HG02943 (cell line): ENCODE data around the gene HJV.

Experiments used
- ATAC-seq: cut with Tn5 transposase; IDR thresholded peaks from one replicate; pipeline ENCODE4 v1.9.1; 2021; ENCODE audit warnings: mild to moderate bottlenecking, low read depth, moderate library complexity; ENCODE audit not compliant: unreplicated experiment

Gene HJV

DNA sequence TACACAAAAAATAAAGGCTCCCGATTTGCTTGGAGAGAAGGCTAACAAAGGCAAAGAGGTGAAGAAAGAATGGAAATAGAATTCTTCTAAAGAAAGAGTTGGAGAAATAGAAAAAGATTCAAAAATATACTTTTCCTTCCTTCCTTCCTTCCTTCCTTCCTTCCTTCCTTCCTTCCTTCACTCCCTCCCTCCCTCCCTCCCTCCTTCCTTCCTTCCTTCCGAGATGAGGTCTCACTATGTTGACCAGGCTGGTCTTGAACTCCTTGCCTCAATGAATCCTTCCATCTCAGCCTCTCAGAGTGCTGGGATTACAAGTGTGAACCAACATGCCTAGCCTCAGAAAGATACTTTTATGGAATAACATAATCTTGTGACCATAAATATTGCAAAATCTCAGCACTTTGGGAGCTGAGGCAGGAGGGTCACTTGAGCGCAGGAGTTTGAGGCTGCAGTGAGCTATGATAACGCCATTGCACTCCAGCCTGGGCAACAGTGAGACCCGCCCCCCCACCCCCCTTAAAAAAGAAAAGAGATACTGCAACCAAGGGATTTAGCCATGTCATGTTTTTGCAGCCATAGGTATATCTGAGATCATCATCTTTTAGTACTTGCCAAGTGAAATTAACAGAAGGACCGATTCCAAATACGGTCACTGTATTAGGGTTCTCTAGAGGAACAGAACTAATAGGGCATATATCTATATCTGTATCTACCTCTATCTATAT, 1.0 kb upstream of the HJV start:
- no peak for ATAC-seq

DNA sequence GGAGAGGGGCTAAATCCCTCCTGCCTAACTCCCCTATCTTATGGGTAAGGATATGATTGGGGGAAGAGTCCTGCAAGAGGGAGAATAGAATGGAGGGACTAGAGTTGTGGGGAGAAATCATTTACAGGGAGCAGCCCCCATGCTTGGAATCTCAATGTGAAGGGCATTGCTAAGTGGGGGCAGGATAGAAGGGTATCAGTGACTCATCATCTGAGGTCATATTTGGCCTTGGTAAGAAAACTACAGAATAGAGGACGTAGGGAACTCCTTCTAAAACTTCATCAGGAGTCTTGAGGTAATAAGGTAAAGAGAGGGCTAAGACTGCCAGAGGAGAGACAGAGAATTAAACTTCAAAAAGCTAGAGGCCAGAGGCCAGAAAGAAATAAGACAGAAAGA, 487 bp downstream of the HJV start:
- ATAC-seq: no peak

DNA sequence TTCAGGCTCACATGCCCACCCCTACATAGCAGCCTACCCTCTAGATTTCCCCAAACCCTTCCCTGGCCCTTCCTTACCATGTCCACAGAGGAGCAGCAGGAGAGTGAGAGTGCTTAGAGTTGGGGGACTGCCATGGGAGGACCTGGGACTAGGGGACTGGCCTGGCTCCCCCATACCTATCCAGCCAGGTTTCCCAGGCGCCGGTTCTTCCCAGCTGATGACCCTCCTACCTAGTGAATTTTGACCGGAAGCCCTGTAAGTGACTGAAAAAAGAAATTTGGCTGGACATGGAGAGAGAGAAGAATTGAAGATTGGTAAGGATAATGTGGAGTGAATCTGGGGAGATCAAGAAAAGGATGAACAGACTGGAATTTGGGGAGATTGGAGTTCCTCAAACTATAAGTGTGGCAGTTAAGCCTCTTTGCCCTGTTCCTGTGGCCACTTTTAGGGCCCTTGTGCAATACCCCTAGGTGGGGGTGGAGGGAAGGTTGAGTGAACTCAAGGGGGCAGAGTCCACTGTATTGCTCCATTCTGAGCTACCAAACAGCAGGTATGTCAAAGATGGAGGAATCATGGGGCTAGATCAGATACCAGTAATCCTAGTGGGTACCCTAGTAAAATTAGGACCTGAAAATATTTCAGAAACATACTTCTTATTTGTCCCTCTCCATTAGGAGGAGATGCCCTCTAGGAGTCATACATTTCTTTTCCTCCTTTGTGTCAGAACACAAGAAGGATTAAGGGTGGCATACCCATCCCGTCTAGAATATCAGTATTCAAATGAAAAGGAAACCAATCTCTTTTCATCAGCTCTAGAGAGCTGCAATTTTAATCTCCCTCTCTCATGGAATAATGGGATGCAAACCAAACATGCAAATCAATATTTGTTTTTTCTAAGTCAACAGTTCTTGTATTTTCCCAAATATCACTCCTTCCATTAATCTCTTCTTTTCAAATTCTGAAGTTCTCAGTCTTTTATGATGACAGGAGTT, 1.2 kb downstream of the HJV start:
- ATAC-seq: no peak

DNA sequence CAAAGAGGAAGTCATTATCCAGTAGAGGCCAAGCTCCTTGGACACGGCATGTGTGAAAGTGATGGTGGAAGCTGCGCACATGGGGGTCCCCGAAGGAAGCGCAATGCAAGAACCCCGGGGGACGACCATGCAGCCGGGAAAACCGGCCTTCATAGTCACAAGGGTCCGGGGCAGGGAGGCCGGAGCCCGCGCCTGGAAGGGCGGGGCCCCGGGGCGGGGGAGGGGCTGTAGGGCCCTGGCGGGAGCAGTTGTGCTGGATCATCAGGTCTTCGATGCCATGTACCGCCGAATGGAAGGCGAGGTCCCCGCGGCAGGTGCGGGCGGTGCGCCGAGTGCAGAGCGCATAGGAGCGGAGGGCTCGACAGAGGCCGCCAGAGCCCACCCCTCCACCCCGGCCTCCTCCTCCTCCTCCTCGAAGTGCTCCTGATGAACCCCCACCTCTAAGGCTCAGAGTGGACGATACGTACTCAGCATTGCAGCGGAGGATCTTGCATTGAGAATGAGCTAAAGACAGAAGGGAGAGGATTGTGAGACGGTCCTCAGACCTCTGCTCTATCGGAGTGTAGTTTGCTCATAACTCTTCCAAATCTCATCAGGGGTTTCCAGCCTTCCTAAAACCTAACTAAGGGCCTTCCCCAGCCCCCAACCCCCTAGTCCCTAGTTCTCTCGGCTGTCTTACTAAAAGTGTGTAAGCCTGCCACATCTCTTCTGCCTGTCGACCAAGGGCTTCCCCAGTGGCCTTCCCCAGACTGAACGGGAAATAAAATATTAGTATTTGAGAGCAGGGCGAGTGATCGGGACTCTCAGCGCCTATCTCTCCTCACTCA, 2.1 kb downstream of the HJV start:
- ATAC-seq: no peak

DNA sequence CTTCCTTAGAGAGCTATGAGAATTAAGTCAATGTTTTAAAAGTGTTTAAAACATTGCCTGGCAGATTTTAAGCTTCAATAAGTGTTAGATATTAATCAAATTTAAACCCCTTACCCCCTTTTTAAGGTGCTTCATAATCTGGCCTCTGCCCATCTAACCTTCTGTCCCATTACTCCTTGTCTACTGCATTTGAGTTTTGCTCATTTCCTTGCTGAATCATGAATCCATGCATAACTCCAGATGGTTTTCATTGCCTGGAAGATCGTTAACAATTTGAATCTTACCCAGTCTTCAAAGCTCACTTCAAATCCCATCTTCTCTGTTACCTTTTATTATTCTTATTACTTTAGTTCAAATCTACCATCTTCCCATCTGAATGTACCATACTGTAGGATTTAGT, 4.6 kb downstream of the HJV start:
- ATAC-seq: no peak

DNA sequence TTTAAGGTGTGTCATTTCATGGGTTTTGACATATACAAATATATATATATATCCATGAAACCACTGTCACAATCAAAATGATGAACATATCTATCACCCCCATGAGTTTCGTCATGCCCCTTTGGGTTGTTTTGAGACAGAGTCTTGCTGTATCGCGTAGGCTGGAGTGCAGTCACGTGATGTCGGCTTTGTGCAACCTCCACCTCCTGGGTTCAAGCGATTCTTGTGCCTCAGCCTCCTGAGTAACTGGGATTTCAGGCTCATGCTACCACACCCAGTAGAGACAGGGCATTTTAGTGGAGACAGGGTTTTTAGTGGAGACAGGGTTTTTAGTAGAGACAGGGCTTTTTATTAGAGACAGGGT, 8.0 kb downstream of the HJV start:
- ATAC-seq: no peak

DNA sequence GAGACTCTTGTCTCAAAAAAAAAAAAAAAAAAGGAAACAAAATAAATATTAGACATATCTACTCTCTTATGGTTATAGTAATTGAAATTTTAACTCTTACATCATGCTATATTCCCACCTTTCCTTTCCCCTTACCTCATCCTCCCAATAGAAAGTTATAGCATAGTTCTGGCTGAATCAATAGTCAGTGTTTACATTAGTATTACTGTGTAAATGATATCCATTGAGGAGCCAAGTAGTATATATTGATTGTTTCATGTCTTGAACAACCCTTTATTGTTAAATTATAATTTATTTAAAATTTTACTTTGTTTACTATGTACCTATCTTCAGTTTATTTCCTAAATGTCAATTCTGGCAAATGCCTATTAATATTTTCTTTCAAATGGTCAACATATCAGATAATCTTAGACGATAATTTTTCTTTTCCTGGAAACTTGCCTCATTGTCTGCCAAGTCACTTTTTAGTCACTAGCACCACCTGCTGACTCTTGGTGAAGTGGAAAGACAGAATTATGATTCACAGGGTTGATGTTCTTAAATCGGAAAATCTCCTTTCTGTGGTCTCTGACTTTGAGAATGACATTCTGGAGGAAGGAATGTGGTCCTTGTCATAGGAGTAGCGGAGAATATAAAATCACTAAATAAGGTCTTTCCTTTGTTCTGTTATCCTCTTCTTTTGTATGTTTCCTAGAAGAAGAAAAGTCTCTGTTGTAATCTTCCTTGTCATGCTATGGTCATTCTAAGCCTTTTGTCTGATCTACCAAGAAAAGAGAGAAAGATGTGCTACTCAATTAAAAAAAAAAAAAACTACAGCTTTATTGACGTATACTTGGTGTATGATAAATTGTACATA, 8.6 kb downstream of the HJV start:
- ATAC-seq: no peak

DNA sequence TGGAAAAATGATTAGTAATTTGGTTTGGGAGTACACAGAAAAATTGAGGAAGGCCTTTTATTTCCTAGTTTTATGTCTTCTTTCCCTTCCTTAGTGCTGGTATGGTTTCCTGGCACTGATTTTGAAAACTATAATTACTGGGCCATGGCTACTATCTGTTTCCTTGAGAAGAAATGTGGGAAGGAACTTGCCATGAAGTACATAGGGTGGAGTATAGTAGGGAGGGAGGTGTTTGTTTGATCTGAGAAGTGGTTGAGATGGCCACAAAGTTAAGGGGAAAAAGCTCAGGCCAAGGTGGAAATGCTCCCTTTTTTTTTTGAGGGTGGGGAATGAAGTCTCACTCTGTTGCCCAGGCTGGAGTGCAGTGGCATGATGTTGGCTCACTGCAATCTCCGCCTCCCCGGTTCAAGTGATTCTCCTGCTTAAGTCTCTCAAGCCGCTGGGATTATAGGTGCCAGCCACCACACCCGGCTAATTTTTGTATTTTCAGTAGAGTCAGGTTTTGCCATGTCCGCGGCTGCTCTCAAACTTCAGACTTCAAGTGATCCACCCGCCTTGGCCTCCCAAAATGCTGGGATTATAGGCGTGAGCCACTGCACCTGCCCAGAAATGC, 11.3 kb downstream of the HJV start:
- ATAC-seq: no peak

DNA sequence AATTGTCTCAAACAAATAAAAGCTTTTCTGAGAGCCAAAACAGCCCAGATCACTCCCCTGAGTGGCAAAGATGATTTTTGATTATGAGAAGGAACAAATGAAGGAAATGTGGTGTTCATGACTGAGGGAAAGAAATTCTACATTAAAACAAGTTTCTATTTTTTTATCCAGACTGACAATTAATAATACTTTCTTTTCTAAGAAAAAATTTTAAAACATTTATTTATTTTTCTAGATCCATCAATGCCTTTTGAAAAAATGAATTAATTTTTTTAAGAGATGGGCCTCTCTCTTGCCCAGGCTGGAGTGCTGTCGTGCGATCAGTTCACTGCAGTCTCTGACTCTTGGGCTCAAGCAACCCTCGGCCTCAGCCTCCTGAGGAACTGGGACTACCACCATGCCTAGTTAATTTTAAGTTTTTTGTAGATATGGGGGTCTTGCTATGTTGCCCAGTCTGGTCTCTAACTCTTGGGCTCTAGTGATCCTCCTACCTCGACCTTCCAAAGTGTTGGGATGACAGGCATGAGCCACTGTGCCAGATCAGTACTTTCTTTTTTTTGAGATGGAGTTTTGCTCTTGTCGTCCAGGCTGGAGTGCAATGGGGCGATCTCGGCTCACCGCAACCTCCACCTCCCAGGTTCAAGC, 13.9 kb downstream of the HJV start:
- ATAC-seq: no peak

DNA sequence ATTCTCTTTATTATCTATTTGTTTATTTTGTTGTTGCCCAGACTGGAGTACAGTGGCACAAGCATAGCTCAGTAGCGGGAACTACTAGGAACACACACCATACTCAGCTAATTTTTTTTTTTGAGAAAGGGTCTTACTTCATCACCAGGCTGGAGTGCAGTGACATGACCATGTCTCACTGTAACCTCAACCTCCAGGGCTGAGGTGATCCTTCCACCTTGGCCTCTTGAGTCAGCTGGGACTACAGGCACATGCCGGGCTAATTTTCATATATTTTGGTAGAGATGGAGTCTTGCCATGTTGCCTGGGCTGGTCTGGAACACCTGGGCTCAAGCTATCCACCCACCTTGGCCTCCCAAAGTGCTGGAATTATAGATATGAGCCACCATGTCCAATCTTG, 19.8 kb downstream of the HJV start:
- ATAC-seq: no peak

DNA sequence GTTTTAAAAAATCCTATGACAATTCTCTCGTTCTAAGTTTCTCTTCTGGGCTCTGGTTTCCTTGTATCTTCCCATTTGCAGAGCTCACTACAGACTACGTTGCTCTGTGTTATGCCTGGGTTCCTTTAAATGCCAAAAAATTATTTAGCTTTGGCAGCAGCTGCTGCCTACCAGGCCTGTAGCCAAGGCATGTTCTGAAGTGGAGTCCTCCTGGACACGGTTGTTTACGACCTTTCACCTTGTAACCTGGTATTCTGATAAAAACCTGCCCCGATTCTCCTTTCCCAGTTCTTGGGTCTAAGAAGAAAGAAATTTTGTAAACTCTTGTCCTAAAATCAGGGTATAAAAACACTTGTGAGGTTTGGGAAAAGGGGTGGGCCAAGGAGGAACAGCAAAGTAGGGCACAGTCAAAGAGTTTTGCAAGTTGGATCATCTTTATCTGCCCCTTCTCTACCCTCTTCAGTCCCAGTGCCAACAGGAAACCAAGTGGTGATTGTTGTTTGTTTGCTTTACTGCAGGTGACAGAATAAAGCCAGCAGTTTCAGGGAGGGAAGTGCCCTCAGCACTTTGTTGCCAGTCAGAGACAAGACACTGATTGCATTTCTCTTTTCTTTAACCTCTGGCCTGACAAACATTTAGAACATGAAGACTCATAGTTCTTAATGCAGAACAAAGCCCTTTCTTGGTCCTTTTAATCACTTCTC, 22.1 kb downstream of the HJV start:
- no peak for ATAC-seq

DNA sequence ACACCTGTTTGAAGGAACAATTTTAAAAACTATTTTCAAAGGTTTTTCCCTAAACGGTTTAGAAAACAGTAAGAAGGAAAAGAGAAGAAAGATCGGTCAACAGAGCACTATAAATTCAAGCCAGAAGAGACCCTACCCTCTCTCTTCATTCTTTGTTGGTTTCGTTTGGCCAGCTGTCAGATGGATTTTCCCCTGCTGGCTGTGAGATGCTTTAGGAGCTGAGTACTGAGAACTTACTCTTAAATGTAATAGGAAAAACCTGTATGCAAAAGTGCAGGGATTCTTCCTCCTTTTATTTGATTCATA, 23.9 kb downstream of the HJV start:
- ATAC-seq: no peak

DNA sequence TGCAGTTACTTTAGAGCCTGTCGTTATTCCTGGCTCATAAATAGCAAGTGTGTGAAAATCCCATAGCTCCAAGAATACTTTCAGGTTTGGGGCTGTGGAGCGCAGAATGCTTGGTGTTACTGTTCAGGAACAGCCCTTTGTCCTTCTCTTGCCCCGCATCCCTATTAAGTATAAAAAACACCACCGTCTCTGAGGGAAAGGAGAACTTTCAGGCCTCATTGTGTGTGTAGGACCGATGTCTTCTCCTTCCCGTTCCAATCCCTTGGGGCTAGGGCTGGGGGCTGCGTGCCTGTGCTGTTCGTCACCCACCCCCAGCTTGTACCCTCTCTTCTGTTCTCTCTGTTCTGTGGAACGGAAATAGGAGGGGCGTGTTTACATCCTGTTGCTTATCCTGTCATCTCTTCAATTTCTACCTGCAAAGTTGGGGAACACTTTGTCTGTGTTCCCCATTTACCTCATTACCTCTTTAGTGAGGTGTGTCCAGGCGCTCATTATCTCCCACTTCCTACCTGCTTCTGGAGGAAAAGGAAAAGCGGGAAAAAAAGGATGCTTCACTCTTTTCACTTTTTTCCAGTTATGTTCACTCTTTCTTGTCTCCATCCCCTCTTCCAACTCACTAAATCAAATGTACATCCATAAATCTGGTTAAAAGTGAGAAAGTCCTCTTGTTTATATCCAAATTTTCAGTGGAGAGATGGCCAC, 24.4 kb downstream of the HJV start:
- no peak for ATAC-seq

DNA sequence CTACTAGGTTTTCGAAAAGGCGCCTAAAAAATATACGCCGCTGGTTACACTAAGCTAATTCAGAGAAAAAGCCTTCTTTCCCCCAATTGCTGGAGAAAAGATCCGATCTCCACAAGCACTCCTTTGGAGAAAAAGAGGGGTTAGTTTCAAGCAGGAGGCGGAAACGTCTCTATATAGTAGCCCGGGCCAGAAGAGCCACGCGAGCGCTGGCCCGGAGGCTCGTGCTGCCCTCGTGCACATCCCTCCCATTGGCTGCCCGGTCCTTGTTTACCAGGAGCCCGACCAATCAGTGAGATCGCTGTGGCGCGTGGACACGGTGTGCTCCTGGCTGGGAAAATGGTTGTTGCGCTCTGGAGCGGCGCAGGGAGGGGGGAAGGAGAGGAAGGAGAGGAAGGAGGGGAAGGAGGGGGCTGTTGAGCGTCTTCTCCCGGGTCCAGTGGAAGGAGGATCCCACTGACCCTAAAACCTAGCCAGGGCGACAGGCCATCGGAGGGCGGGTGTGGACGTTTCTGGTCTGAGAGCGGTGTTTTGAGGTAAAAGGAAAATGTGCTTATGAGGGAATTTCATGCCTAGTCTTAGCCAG, 25.0 kb downstream of the HJV start, which contains the start of gene TXNIP:
TSS of gene TXNIP (minus strand) at position 147 of the 583 bp plus-strand sequence. CDS start 313 bp downstream, outside the sequence.
- no peak for ATAC-seq

DNA sequence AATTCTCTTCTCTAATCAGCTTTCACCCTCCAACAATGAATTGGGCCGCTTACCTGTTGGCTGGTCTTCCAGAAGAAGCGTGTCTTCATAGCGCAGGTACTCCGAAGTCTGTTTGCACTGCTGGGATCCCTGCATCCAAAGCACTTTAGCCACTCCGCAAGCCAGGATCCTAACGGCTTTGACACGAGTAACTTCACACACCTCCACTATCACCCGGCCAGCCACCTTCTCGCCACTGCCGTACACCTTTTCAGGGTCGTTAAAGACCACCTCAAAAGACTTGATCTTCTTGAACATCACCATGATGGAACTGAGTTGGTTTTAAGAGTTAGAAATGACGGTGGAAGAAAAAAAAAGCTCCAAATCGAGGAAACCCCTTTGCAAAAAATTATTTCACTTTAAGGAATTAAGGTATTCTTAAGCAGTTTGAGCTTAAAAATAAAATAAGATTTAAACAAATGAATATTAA, 25.5 kb downstream of the HJV start:
- ATAC-seq: no peak

DNA sequence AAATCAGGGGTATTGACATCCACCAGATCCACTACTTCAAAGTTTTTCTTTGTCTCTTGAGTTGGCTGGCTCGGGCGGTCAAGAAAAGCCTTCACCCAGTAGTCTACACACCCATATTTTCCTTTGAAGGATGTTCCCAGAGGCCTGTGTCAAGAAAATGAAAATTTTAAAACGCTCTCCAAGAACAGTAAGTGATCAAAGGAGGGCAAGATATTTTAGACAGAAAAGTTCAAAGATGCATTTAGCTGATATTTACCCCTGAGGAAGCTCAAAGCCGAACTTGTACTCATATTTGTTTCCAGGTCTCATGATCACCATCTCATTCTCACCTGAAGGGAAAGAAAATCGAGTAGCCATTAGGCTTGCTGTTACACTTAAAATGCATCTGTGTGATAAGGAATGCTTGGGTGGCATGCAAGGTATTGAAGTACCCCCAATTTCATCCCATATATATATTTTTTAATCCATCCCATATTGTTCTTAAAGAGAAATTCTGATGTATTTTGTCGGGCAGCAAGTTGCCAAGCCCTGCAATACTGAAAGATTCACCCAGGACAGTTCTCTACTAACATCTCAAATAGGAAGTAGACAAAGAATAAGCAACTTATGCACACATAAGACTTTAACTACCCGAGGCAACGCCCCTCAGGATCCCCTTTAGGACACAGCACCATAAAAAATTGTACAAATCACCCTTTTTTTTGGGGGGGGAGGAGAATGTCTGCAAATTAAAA, 26.2 kb downstream of the HJV start:
- ATAC-seq: no peak
